Fibroblast of the aortic adventitia (primary cell): Measurements from ENCODE around the gene MARCHF10. TPM values are rescaled to one million over a fixed set of nuclear protein-coding genes. Genes with fewer than 3 reads are reported as not detected.

Experiments used
- DNase-seq: peaks from one replicate; pipeline ENCODE4 v3.0.0-alpha.2; 2010; ENCODE audit warnings: low read depth
- H3K4me3 ChIP-seq: 2 replicates; pipeline ENCODE4 v1.5.1; 2011; ENCODE audit warnings: low read depth, mild to moderate bottlenecking, control low read depth, low read length, moderate library complexity
- CTCF ChIP-seq: IDR thresholded peaks from 2 replicates; pipeline ENCODE4 v1.5.1; 2011; ENCODE audit warnings: mild to moderate bottlenecking, low read length, control low read depth, inconsistent platforms; ENCODE audit not compliant: insufficient read depth
- total RNA-seq: library from RNA; depleted of rRNA; stranded (reverse); fragments of >200 nt; gene quantifications from 2 replicates; pipeline ENCODE4 v1.2.3, GENCODE V29; 2012; ENCODE audit warnings: low replicate concordance

Gene MARCHF10
- total RNA-seq, 1 donor, result 0.09 TPM

- no peak overlapping the region for H3K4me3 ChIP-seq
- no peak for DNase-seq
- no peak for TF ChIP-seq CTCF
Observed at GRCh38 chr17:62688398-62689160, 119.5 kb downstream of the MARCHF10 start.

GRCh38 chr17:62687997-62688396 lies 120.1 kb downstream of the MARCHF10 start:
- no peak for DNase-seq
- TF ChIP-seq CTCF, result no peak
- no peak overlapping the region for H3K4me3 ChIP-seq

- DNase-seq, result no peak
- TF ChIP-seq CTCF, result no peak
- H3K4me3 ChIP-seq, result no peak overlapping the region
Observed at GRCh38 chr17:62684179-62684578, 123.9 kb downstream of the MARCHF10 start.

GRCh38 chr17:62681939-62682381 lies 126.2 kb downstream of the MARCHF10 start:
- no peak overlapping the region for H3K4me3 ChIP-seq
- no peak for DNase-seq
- TF ChIP-seq CTCF, result no peak

GRCh38 chr17:62681061-62681938 lies 126.8 kb downstream of the MARCHF10 start:
- no peak for TF ChIP-seq CTCF
- no peak for DNase-seq
- H3K4me3 ChIP-seq, result no peak overlapping the region

- no peak overlapping the region for H3K4me3 ChIP-seq
- TF ChIP-seq CTCF, result no peak
- DNase-seq, result no peak
Observed at GRCh38 chr17:62680541-62681052, 127.5 kb downstream of the MARCHF10 start.
